22Rv1 (cell line): ENCODE measurements around the gene CFAP251.

ENCODE experiments used
- H3K27ac ChIP-seq: fragments of 450-650 bp; 2 replicates; pipeline ENCODE4 v1.5.1; 2017
- CTCF ChIP-seq: fragments of 450-650 bp; IDR thresholded peaks from 2 replicates; pipeline ENCODE4 v1.5.1; 2017; ENCODE audit warnings: mild to moderate bottlenecking
- ZFX ChIP-seq: fragments of 450-650 bp; IDR thresholded peaks from 2 replicates; pipeline ENCODE4 v1.6.1; 2017; ENCODE audit warnings: antibody characterized with exemption, borderline replicate concordance

CFAP251 gene

GRCh38 chr12:121894633-121895032, 23.8 kb upstream of the CFAP251 start:
- H3K27ac ChIP-seq = peak overlapping the region; percentile 77
- peak; percentile 47 for TF ChIP-seq CTCF
- TF ChIP-seq ZFX = no peak

- no peak overlapping the region for H3K27ac ChIP-seq
- TF ChIP-seq ZFX (no peak), CTCF (no peak)
Measured at GRCh38 chr12:121898287-121898686, 20.1 kb upstream of the CFAP251 start.

GRCh38 chr12:121899590-121899989, 18.8 kb upstream of the CFAP251 start:
- TF ChIP-seq ZFX (no peak), CTCF (no peak)
- no peak overlapping the region for H3K27ac ChIP-seq

GRCh38 chr12:121903202-121903601, 15.2 kb upstream of the CFAP251 start:
- TF ChIP-seq ZFX = no peak
- no peak for TF ChIP-seq CTCF
- no peak overlapping the region for H3K27ac ChIP-seq

- H3K27ac ChIP-seq = no peak overlapping the region
- TF ChIP-seq ZFX (no peak), CTCF (no peak)
Measured at GRCh38 chr12:121905746-121906145, 12.6 kb upstream of the CFAP251 start.

GRCh38 chr12:121908702-121909101, 9.7 kb upstream of the CFAP251 start:
- H3K27ac ChIP-seq = no peak overlapping the region
- TF ChIP-seq ZFX = no peak
- no peak for TF ChIP-seq CTCF

- no peak overlapping the region for H3K27ac ChIP-seq
- TF ChIP-seq CTCF = no peak
- no peak for TF ChIP-seq ZFX
Measured at GRCh38 chr12:121911824-121912585, 6.4 kb upstream of the CFAP251 start.
